H1 (cell line): ENCODE results near the gene VPS26B. TPM values are rescaled to one million over a fixed set of nuclear protein-coding genes. Genes with fewer than 3 reads are reported as not detected.

Source experiments
- CTCF ChIA-PET: fragments of 300-600 bp; sonication (Branson Sonifier 250); formaldehyde crosslinking; loops from one replicate; lab custom pipeline; 2021; ENCODE audit not compliant: partially characterized antibody; lab: Charles Lee
- POLR2A ChIA-PET: fragments of 300-600 bp; sonication (Branson Sonifier 250); formaldehyde crosslinking; loops from one replicate; lab custom pipeline; 2021; ENCODE audit warnings: inconsistent platforms; ENCODE audit not compliant: partially characterized antibody; lab: Charles Lee
- DNase-seq, 2 experiments: peaks; one replicate each; pipeline versions ENCODE4 v3.0.0 to v3.0.0-alpha.2; 2010 to 2022; ENCODE audit warnings: low spot score in 2 of 2, low read depth in 1 of 2, mixed read lengths in 1 of 2
- FAIRE-seq: peaks from 2 replicates; lab custom pipeline; 2011; peaks lifted over from hg19 to GRCh38; lab: Jason Lieb, UNC
- H2AFZ ChIP-seq: 2 replicates; pipeline ENCODE4 v1.8.1; 2012; ENCODE audit warnings: low read length, inconsistent platforms
- H2AK5ac ChIP-seq: 2 replicates; pipeline ENCODE4 v1.6.1; 2013; ENCODE audit warnings: low read depth, low read length
- H2BK120ac ChIP-seq: replicated peaks from 2 replicates; pipeline ENCODE3; 2013; ENCODE audit warnings: low read depth, low read length, inconsistent platforms
- H2BK12ac ChIP-seq: 2 replicates; pipeline ENCODE4 v1.6.1; 2013; ENCODE audit warnings: low read depth, low read length
- H2BK15ac ChIP-seq: 2 replicates; pipeline ENCODE4 v1.6.1; 2013; ENCODE audit warnings: low read length
- H2BK20ac ChIP-seq: 2 replicates; pipeline ENCODE4 v1.6.1; 2013; ENCODE audit warnings: low read length
- H2BK5ac ChIP-seq: 2 replicates; pipeline ENCODE4 v1.6.1; 2013; ENCODE audit warnings: low read depth, low read length
- H3K14ac ChIP-seq: 2 replicates; pipeline ENCODE4 v1.6.1; 2013; ENCODE audit warnings: inconsistent platforms; ENCODE audit not compliant: insufficient read length
- H3K18ac ChIP-seq: 2 replicates; pipeline ENCODE4 v1.6.1; 2013; ENCODE audit warnings: low read length; ENCODE audit errors: extremely low read depth
- H3K23ac ChIP-seq: 2 replicates; pipeline ENCODE4 v1.6.1; 2013; ENCODE audit warnings: inconsistent platforms; ENCODE audit not compliant: insufficient read length
- H3K23me2 ChIP-seq: 2 replicates; pipeline ENCODE4 v1.6.1; 2013; ENCODE audit warnings: low read depth, low read length
- H3K27ac ChIP-seq: 2 replicates; pipeline ENCODE4 v1.6.1; 2011; ENCODE audit warnings: low read depth, low read length, inconsistent platforms
- H3K27me3 ChIP-seq, 4 experiments: replicated peaks in 1 of 4; 1 replicate in 1 of 4; 2 replicates in 3 of 4; pipeline versions ENCODE4 v1.6.1 to v1.8.1; 2011 to 2013; ENCODE audit warnings: low read length in 3 of 4, mild to moderate bottlenecking in 3 of 4, inconsistent platforms in 2 of 4, mixed read lengths in 2 of 4, moderate library complexity in 1 of 4; ENCODE audit not compliant: control insufficient read depth in 3 of 4, insufficient read depth in 3 of 4; ENCODE audit errors: extremely low read depth in 1 of 4
- H3K36me3 ChIP-seq, 4 experiments: 2 replicates each; pipeline versions ENCODE4 v1.6.1 to v1.8.1; 2011 to 2013; ENCODE audit warnings: mild to moderate bottlenecking in 4 of 4, low read length in 3 of 4, moderate library complexity in 2 of 4, control low read depth in 1 of 4, inconsistent platforms in 1 of 4; ENCODE audit not compliant: insufficient read depth in 4 of 4, control insufficient read depth in 2 of 4
- H3K4ac ChIP-seq: replicated peaks from 2 replicates; pipeline ENCODE3; 2013; ENCODE audit warnings: low read length, low read depth, mixed read lengths, inconsistent platforms; ENCODE audit not compliant: insufficient read length
- H3K4me1 ChIP-seq, 4 experiments: replicated peaks in 1 of 4; 1 replicate in 1 of 4; 2 replicates in 3 of 4; pipeline versions ENCODE4 v1.6.1 to v1.8.1; 2011 to 2013; ENCODE audit warnings: low read length in 3 of 4, inconsistent platforms in 2 of 4, mixed read lengths in 1 of 4; ENCODE audit not compliant: insufficient read depth in 4 of 4, control insufficient read depth in 3 of 4
- H3K4me2 ChIP-seq, 2 experiments: 2 replicates each; pipeline versions ENCODE4 v1.6.1 to v1.8.1; 2011 to 2013; ENCODE audit warnings: low read depth in 2 of 2, low read length in 2 of 2, control low read depth in 1 of 2, inconsistent platforms in 1 of 2, mild to moderate bottlenecking in 1 of 2; ENCODE audit not compliant: insufficient read depth in 1 of 2
- H3K4me3 ChIP-seq, 4 experiments: fragments of 200-600, 300-600 bp in 1 of 4; sonication (generic), shearing (Covaris generic), sonication (Bioruptor Twin) in 1 of 4; 2 replicates each; pipeline versions ENCODE4 v1.5.1 to v1.8.1; 2011 to 2016; ENCODE audit warnings: low read length in 4 of 4, low read depth in 3 of 4, control low read depth in 2 of 4, inconsistent platforms in 2 of 4, mild to moderate bottlenecking in 2 of 4, mixed read lengths in 1 of 4, moderate library complexity in 1 of 4; ENCODE audit not compliant: insufficient read depth in 2 of 4; ENCODE audit errors: extremely low read depth in 1 of 4
- H3K56ac ChIP-seq: replicated peaks from 2 replicates; pipeline ENCODE3; 2013; ENCODE audit warnings: low read depth, mild to moderate bottlenecking, mixed read lengths, low read length, inconsistent platforms; ENCODE audit not compliant: insufficient read length
- H3K79me1 ChIP-seq: 2 replicates; pipeline ENCODE4 v1.6.1; 2013; ENCODE audit warnings: low read depth, low read length, control low read depth
- H3K79me2 ChIP-seq, 2 experiments: 2 replicates each; pipeline versions ENCODE4 v1.6.1 to v1.8.1; 2012 to 2013; ENCODE audit warnings: low read length in 2 of 2, mild to moderate bottlenecking in 2 of 2, inconsistent platforms in 1 of 2; ENCODE audit not compliant: insufficient read depth in 2 of 2, control insufficient read depth in 1 of 2
- H3K9ac ChIP-seq, 4 experiments: replicated peaks in 1 of 4; 1 replicate in 1 of 4; 2 replicates in 3 of 4; pipeline versions ENCODE4 v1.6.1 to v1.8.1; 2011 to 2013; ENCODE audit warnings: low read depth in 3 of 4, low read length in 3 of 4, control low read depth in 2 of 4, mild to moderate bottlenecking in 2 of 4, moderate library complexity in 2 of 4, inconsistent platforms in 1 of 4; ENCODE audit errors: extremely low read depth in 1 of 4
- H3K9me3 ChIP-seq, 2 experiments: 2 replicates each; pipeline versions ENCODE4 v1.6.1 to v1.8.1; 2012 to 2013; ENCODE audit warnings: mild to moderate bottlenecking in 2 of 2, moderate library complexity in 2 of 2, control low read depth in 1 of 2, inconsistent platforms in 1 of 2, low read depth in 1 of 2, low read length in 1 of 2, mixed read lengths in 1 of 2; ENCODE audit not compliant: insufficient read depth in 2 of 2
- H4K20me1 ChIP-seq, 2 experiments: replicated peaks in 1 of 2; 2 replicates each; pipeline versions ENCODE3 to v1.8.1; 2011 to 2013; ENCODE audit warnings: inconsistent platforms in 2 of 2, low read length in 2 of 2, mild to moderate bottlenecking in 1 of 2; ENCODE audit not compliant: insufficient read depth in 2 of 2, control insufficient read depth in 1 of 2
- H4K5ac ChIP-seq: 2 replicates; pipeline ENCODE4 v1.6.1; 2013; ENCODE audit warnings: low read length, low read depth, mixed read lengths, inconsistent platforms; ENCODE audit not compliant: insufficient read length
- H4K8ac ChIP-seq: 2 replicates; pipeline ENCODE4 v1.8.0; 2013; ENCODE audit warnings: mild to moderate bottlenecking, moderate library complexity, low read length, inconsistent platforms; ENCODE audit not compliant: insufficient read depth; ENCODE audit errors: extremely low read depth
- H4K91ac ChIP-seq: replicated peaks from 2 replicates; pipeline ENCODE3; 2013; ENCODE audit warnings: low read length, mixed read lengths, inconsistent platforms; ENCODE audit not compliant: insufficient read length
- CTBP2 ChIP-seq: IDR thresholded peaks from 2 replicates; pipeline ENCODE4 v1.7.0; 2011; ENCODE audit warnings: borderline replicate concordance, mild to moderate bottlenecking, moderate library complexity, mixed read lengths, low read length; ENCODE audit not compliant: insufficient read depth, insufficient read length
- RFX5 ChIP-seq: IDR thresholded peaks from 2 replicates; pipeline ENCODE4 v1.6.1; 2011; ENCODE audit warnings: low read depth, low read length, improper control_type of control experiment, borderline replicate concordance
- WGBS, 2 experiments: shearing (Covaris generic) in 1 of 2; methylation state at CpG; one replicate each; pipeline versions ENCODE4 v1.1.6 to v1.1.7; 2013 to 2015; ENCODE audit warnings: low lambda C conversion rate in 2 of 2, mixed read lengths in 2 of 2, inconsistent platforms in 1 of 2, low coverage in 1 of 2, missing lambda C conversion rate in 1 of 2; ENCODE audit not compliant: insufficient replicate concordance in 2 of 2, insufficient coverage in 1 of 2, insufficient read length in 1 of 2; ENCODE audit errors: extremely low coverage in 1 of 2, missing lambda C conversion rate in 1 of 2; 5-methylcytosine and 5-hydroxymethylcytosine counted together
- polyA plus RNA-seq, 7 experiments: library from polyadenylated mRNA; depleted of rRNA in 3 of 7; stranded (reverse) in 5 of 7; unstranded in 2 of 7; fragments of >200 nt in 5 of 7; fragments of 200-250 nt in 2 of 7; gene quantifications; 1 replicate in 5 of 7; 2 replicates in 1 of 7; 4 replicates in 1 of 7; pipeline versions ENCODE4 v1.2.1 to v1.2.3, GENCODE V29; 2011 to 2013; ENCODE audit warnings: missing spikeins in 2 of 7, mixed read lengths in 2 of 7
- total RNA-seq: library from RNA; stranded (reverse); fragmentation: NEBNext Ultra II Directional; extraction: Animal tissue kit (Norgen Biotek cat#: 25700); gene quantifications from 2 replicates; pipeline ENCODE4 v1.2.1, GENCODE V29; 2021

Gene VPS26B
- total and polyA plus RNA-seq, 2 of the 8 experiments (the other 6 are each of a cell fraction or from before 2014, with no cell fraction given), result 18.3 to 27.0 TPM

DNA sequence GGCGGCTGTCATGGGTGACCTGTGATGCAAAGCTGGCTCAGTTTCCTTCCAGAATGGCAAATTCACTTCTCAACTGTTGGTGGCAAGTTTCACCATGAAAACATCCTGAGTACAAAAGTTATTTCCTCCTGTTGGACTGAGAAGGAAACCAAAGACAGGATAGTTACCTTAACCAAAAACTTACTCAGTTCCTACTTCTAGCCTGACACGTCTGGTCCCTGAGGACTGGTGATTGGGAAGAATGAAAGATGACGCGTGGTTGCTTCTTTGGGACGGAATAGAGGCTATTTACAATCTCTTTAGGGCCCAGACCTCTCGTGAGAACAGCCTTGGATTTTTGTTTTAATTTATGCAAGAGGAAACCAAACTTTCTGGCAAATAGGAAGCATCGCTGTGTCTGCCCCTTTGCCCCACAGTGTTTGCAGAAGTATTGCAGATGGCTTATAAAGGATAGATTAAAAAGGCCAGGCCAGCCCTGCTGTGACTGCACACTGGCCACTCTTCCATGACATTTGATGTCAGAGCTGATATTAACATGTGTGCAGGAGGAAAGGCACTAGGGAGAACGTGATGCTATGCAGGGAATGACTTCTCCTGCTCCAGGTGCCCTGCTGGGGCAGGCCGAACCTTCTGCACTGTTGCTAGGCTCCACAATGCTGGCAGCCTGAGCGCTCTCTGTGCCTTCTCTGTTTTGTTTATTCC lies 7.6 kb downstream of the VPS26B start:
- no peak overlapping the region for H2BK5ac ChIP-seq
- H3K9ac ChIP-seq, result no peak overlapping the region; a peak in 1 of 7 replicates
- no peaks in the 10 kb centered on the region; the same call in none of the 2 replicates for H3K79me1 ChIP-seq
- H2BK20ac ChIP-seq, result no peak overlapping the region
- H3K56ac ChIP-seq, result no peak overlapping the region
- H4K8ac ChIP-seq, result no peak overlapping the region
- WGBS, 2 experiments, result 88% methylated on average over 10 of the region's 10 CpGs; no CpG with 5 or more reads in 1 of the 2 experiments
- H2AK5ac ChIP-seq, result no peak overlapping the region
- no peak overlapping the region for H2BK12ac ChIP-seq
- ChIA-PET POLR2A (no interaction called here), CTCF (interaction anchor here (0.7 kb wide), 1 partner anchor 8 kb away, joined by 3 read pairs; no protein-coding TSS in a partner anchor)
- DNase-seq, result no peak
- no peaks in the 10 kb centered on the region for H3K23me2 ChIP-seq
- no peak overlapping the region for H2BK120ac ChIP-seq
- no peak overlapping the region for H3K27ac ChIP-seq
- no peaks in the 10 kb centered on the region for H3K36me3 ChIP-seq
- no peak overlapping the region for H3K4me2 ChIP-seq
- H3K18ac ChIP-seq, result no peak overlapping the region
- H3K79me2 ChIP-seq, result peaks cover 0 to 4% of the 10 kb centered on the region in 2 experiments; a peak in 1 of 4 replicates
- H4K20me1 ChIP-seq, result peaks cover 0 to 2% of the 10 kb centered on the region in 2 experiments
- H3K4me1 ChIP-seq, result no peaks in the 10 kb centered on the region; a peak in 1 of 7 replicates
- no peak overlapping the region for H2AFZ ChIP-seq
- H3K4ac ChIP-seq, result no peak overlapping the region
- no peaks in the 10 kb centered on the region for H3K27me3 ChIP-seq
- H4K91ac ChIP-seq, result no peak overlapping the region
- no peak overlapping the region for H3K23ac ChIP-seq
- TF ChIP-seq CTBP2 (no peak), RFX5 (no peak)
- no peak overlapping the region for H2BK15ac ChIP-seq
- no peaks in the 10 kb centered on the region for H3K9me3 ChIP-seq
- H4K5ac ChIP-seq, result no peak overlapping the region
- no peak overlapping the region for H3K4me3 ChIP-seq
- no peak for FAIRE-seq
- no peak overlapping the region for H3K14ac ChIP-seq
